Mucosa of stomach (tissue), 1 donor: ENCODE data around the gene CAPZA1.

Source experiments
- H3K27me3 ChIP-seq: one replicate; pipeline ENCODE4 v1.7.0; 2013; ENCODE audit warnings: mild to moderate bottlenecking, low read length; ENCODE audit not compliant: control insufficient read depth, insufficient read depth
- H3K36me3 ChIP-seq: one replicate; pipeline ENCODE4 v1.7.0; 2013; ENCODE audit warnings: low read length; ENCODE audit not compliant: control insufficient read depth, insufficient read depth
- H3K4me1 ChIP-seq: one replicate; pipeline ENCODE4 v1.7.0; 2013; ENCODE audit warnings: mild to moderate bottlenecking, low read length; ENCODE audit not compliant: control insufficient read depth, insufficient read depth
- H3K4me3 ChIP-seq: one replicate; pipeline ENCODE4 v1.7.0; 2013; ENCODE audit warnings: low read length
- H3K9ac ChIP-seq: one replicate; pipeline ENCODE4 v1.7.0; 2013; ENCODE audit warnings: mild to moderate bottlenecking, low read length, moderate library complexity
- H3K9me3 ChIP-seq: one replicate; pipeline ENCODE4 v1.7.0; 2013; ENCODE audit warnings: mild to moderate bottlenecking, low read length, moderate library complexity; ENCODE audit not compliant: control insufficient read depth
- donor health status: Pancreatic carcinoma.

The CAPZA1 gene

DNA sequence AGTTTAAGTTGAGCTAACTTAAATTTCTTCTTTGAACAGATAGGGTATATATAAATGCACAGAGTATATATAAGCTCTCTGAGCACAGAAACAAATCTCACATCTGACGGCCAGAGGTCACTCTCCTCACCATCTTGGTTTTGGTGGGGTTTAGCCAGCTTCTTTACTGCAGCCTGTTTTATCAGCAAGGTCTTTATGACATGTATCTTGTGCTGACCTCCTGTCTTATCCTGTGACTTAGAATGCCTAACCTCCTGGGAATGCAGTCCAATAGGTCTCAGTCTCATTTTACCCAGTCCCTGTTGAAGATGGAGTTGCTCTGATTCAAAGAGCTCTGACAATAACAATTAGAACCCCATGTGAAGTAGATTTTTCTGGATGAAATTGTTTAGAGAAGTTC lies 53.2 kb downstream of the CAPZA1 start:
- peaks cover 21% of the 10 kb centered on the region for H3K4me1 ChIP-seq
- no peak overlapping the region for H3K4me3 ChIP-seq
- H3K9me3 ChIP-seq, result no peaks in the 10 kb centered on the region
- H3K27me3 ChIP-seq, result no peaks in the 10 kb centered on the region
- no peaks in the 10 kb centered on the region for H3K36me3 ChIP-seq
- no peak overlapping the region for H3K9ac ChIP-seq

DNA sequence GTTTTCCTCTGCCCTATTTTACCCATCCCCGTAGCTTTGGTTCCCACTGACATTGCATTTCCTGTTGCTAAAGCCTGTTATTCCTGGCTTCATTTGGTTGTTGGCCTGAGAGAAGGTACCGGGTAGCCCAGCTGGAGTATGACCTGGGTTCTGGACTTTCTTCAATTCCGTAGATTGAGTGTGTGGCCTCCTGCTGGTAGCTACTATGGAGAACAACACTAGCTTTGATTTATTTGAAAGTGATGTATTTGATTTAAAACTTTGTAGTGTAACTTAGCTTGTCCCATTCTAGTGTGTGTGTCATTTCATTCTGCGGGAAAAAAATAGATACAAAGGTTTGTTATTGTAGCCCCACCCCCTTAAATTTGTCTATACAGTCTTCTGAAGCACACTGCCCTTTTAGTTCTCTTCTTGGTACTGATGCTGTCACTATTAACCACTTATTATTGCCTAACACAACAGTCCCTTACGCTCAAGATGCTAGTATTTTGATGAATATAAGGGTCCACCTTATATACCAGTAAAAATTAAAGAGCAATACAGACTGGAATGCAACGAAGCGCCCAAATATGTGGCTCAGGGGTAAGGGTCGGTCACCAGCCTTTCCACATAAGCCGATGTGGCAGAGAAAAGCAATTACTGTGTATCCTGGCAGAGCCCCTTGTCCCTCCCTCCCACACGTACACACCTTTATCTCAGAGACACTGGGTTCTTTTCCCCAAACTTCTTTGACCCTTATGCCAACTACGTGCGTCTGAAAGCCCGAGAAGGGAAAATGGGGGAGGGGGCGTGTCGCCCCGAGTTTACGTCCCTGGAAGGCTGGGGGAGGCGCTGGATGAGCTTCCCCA lies 54.2 kb downstream of the CAPZA1 start:
- Histone ChIP-seq H3K4me1 (peaks cover 21% of the 10 kb centered on the region), H3K9me3 (no peaks in the 10 kb centered on the region), H3K9ac (peak overlapping the region; percentile 92), H3K4me3 (peak overlapping the region; percentile 96), H3K27me3 (no peaks in the 10 kb centered on the region), H3K36me3 (no peaks in the 10 kb centered on the region)

DNA sequence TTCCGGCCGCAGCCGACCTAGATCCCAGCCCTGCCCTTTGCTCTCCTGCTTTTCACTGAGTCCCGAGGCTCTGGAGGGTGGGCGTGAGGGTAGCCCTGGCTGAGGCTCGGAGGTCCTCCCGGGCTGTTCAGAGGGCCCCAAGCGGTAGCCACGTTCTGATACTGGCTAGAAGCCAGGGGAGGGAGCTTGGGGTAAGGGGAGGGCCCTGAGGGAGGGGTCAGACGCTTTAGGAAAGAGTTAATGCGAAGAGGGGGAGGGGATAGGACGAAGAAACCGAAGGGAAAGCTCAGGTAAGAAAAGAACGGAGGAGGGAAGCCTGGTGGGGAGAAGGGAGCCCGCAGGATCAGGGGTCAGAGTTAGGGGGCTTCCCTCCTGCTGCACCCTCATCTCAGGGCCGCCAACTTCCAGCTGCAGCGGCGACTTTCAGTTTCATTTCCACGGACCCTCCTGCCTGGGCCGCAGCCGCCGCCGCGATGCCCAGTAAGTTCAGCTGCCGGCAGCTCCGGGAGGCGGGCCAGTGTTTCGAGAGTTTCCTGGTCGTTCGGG lies 54.9 kb downstream of the CAPZA1 start, which contains the start of gene MOV10:
TSS of gene MOV10 (plus strand) at position 220 of the 546 bp plus-strand sequence. CDS start at position 474, 254 bp downstream.
- Histone ChIP-seq H3K4me1 (peaks cover 21% of the 10 kb centered on the region), H3K27me3 (no peaks in the 10 kb centered on the region), H3K4me3 (peak within 1 kb of the TSS; percentile 96), H3K9ac (peak within 1 kb of the TSS; percentile 92), H3K9me3 (no peaks in the 10 kb centered on the region), H3K36me3 (no peaks in the 10 kb centered on the region)

DNA sequence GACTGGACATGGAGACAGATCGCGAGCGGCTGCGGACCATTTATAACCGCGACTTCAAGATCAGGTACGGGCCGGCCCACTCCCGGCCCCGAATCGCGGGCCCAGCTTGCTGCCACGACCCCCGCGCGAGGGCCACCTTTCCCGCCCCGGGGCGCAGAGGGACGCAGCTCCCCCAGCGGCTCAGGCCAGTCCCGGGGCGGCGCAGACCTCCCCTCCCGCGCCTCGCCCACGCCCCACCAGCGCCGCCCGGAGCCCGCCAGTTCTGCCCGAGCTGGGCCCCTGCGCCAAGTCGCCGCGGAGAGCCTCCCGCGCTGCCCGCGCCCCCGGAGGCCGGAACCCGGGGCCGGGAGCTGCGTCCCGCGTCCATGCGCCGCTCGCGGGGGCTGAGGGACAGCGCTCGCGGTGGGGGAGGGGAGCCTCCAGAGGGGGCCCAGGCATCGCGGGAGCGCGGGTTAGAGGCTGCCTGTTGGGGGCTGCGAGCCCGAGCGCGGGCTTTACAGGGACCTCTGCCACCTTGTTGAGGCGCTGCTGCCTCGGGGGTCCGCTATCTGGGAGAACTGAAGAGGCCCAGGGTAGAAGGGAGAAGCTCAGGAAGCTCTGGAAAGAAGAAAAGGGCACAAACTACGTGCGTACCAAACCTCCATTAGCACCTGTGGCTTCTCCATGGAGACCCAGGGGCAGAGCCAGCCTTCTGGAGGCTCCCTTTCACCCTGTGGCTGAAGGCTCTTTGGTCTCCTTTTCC lies 55.5 kb downstream of the CAPZA1 start:
- Histone ChIP-seq H3K9me3 (no peaks in the 10 kb centered on the region), H3K9ac (peak overlapping the region; percentile 92), H3K27me3 (no peaks in the 10 kb centered on the region), H3K4me1 (peaks cover 21% of the 10 kb centered on the region), H3K4me3 (peak overlapping the region; percentile 96), H3K36me3 (no peaks in the 10 kb centered on the region)

DNA sequence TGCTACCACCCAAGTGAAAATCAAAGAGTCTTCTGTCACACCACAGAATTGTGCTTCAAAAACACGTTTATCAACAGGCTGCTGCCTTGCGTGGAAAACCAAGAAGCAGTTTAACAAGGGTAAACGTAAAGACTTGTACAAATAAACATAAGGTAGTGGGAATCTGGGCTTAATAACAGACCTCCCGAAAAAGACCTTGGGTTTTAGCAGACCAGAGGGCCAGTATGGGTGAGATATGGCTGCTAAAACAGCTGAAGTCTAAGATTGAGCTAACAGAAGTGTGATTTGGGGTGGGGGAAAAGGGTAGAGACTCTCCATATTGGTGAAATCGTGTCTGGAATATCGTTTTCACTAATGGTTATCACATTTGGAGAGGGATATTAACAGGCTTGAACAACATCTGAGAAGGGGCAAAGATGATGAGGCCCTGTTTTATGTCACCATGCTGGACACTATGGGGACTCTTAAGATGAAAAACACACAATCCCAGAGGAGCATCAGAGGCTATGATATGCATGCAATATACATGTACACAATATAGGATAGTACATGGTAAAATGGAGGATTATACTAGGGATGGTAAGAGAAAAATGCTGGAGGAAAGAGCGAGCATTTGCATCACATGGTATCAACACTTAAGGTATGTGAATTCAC lies 56.2 kb downstream of the CAPZA1 start:
- peak overlapping the region; percentile 96 for H3K4me3 ChIP-seq

DNA sequence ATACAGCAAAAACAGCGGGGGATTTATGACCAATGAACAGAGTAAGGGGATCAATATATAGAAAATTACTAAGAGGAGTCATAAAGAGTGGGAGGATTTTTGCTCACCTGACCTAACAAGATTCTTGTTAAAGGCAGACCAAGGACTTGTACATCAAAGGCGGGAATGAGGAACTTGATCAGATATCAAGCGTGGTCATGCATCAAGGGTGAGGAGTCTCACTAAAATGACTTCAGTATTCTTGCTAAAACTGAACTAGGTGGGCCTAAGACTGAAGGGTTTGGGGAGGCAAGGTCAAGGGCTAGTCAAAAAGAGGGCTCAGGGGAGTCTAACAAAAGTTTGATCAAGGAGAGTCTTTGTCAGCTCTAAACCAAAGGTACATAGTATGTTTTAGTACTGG lies 56.9 kb downstream of the CAPZA1 start:
- H3K36me3 ChIP-seq, result no peaks in the 10 kb centered on the region

More for the DNA sequence above, 56.2 kb downstream of the CAPZA1 start:
- Histone ChIP-seq H3K36me3 (no peaks in the 10 kb centered on the region), H3K9ac (peak overlapping the region; percentile 92), H3K27me3 (no peaks in the 10 kb centered on the region), H3K9me3 (no peaks in the 10 kb centered on the region), H3K4me1 (peaks cover 21% of the 10 kb centered on the region)

DNA sequence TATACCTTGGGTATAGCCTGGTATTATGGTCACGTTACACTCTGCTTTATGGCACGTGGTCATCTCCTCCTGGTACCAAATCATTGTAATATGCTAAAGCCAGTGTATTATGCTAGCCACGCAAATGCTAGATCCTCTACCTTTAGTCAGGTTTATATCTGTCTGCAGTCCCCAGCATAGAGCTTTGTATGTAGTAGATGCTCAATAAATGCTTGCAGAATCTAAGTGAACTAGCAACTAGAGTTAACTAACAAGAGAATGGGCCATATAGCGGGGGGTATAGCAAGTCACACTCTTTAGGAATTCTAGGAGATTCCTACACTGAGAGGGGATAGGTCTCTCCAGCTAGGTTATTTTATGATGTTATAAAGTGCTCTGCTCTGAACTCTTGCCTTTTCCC lies 57.9 kb downstream of the CAPZA1 start:
- no peak overlapping the region for H3K4me3 ChIP-seq
- H3K36me3 ChIP-seq, result no peaks in the 10 kb centered on the region
- peaks cover 21% of the 10 kb centered on the region for H3K4me1 ChIP-seq

More for the DNA sequence above, 56.9 kb downstream of the CAPZA1 start:
- Histone ChIP-seq H3K4me1 (peaks cover 21% of the 10 kb centered on the region), H3K27me3 (no peaks in the 10 kb centered on the region), H3K4me3 (no peak overlapping the region), H3K9me3 (no peaks in the 10 kb centered on the region), H3K9ac (no peak overlapping the region)

DNA sequence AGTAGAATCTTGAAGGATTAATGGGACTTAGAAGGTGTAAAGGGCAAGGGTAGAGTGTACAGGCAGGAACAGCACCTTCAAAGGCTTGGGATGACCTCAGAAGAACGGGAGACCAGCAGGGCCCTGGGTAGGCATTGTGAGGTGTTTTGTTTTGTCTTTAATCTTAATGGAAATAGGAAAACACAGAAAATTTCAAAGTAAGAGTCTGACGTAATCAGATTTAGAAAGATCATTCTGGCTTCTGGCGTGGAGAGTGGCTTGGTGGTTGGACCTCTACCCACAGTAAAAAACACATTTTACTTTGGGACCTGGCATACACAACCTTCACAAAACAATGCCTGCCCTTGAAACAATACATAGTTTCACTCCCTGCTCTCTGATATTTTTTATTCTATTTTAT lies 59.0 kb downstream of the CAPZA1 start:
- no peak overlapping the region for H3K9ac ChIP-seq
- no peaks in the 10 kb centered on the region for H3K27me3 ChIP-seq
- no peak overlapping the region for H3K4me3 ChIP-seq
- H3K9me3 ChIP-seq, result no peaks in the 10 kb centered on the region
- peaks cover 18% of the 10 kb centered on the region for H3K4me1 ChIP-seq
- H3K36me3 ChIP-seq, result no peaks in the 10 kb centered on the region

More for the DNA sequence above, 57.9 kb downstream of the CAPZA1 start:
- Histone ChIP-seq H3K9me3 (no peaks in the 10 kb centered on the region), H3K9ac (no peak overlapping the region), H3K27me3 (no peaks in the 10 kb centered on the region)

DNA sequence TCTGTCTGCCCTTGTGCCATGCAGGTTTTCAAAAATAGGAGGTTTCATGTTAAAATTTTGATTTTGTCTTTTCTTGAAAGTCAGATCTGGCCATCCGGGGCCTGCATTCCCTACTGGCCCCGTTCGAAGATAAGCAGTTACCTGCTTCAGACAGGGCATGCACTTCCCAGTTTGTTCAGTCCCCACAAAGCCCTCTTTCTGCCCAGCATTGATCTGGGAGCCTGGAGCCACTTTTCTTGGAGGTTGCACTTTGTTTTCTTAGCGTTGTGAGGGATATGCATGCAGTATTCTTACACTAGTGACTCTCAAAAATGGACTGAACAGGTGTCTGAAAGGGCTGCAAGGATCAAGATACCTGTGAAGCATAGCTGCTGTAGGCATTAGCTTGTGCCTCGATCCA lies 66.3 kb downstream of the CAPZA1 start:
- peaks cover 4% of the 10 kb centered on the region for H3K36me3 ChIP-seq
- H3K27me3 ChIP-seq, result no peaks in the 10 kb centered on the region
- no peaks in the 10 kb centered on the region for H3K9me3 ChIP-seq
- no peaks in the 10 kb centered on the region for H3K4me1 ChIP-seq
- no peak overlapping the region for H3K4me3 ChIP-seq
- no peak overlapping the region for H3K9ac ChIP-seq

DNA sequence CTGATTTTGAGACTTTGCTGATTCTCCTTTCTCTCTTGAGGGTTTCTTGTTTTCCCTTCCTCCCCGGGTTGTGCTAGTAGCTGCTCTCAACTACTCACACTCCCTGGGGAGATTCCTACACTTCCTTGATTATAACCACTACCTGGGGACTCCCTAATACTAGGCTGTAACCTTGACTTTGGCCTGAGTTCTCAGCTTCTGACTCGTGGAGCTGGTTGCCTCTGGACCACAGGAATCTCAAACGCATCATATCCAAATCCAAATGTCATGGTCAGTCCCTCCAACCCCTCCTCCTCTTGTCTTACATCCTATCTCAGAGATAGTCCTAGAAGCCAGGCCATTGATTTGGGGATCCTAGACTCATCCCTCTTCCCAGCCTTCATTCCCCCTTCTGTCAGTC lies 66.8 kb downstream of the CAPZA1 start:
- Histone ChIP-seq H3K27me3 (no peaks in the 10 kb centered on the region), H3K36me3 (peaks cover 4% of the 10 kb centered on the region), H3K9me3 (no peaks in the 10 kb centered on the region), H3K4me1 (no peaks in the 10 kb centered on the region), H3K9ac (no peak overlapping the region), H3K4me3 (no peak overlapping the region)

DNA sequence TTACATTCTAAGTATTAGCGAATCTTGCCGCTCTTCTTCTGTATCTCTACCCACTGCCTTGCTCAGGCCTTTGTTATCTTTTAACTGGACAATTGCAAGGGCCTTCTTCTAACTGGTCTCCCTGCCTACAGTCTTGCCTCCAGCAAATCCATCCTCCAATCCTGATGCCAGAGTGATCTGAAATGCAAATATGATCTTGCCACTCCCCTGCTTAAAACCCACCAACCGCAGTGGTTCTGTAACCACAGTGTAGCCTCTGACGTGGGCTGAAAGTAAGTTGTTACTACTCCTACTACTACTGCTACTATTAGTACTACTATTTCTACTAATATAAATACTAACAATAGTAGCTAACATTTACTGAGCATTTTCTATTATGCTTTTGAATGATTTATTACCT lies 67.2 kb downstream of the CAPZA1 start:
- H3K27me3 ChIP-seq, result no peaks in the 10 kb centered on the region
- no peak overlapping the region for H3K4me3 ChIP-seq

More for the DNA sequence above, 67.2 kb downstream of the CAPZA1 start:
- peaks cover 4% of the 10 kb centered on the region for H3K36me3 ChIP-seq
- no peak overlapping the region for H3K9ac ChIP-seq
- no peaks in the 10 kb centered on the region for H3K9me3 ChIP-seq
- H3K4me1 ChIP-seq, result no peaks in the 10 kb centered on the region
